Left renal pelvis (tissue), 4 donors: ENCODE data around the gene FGFR2. TPM values are rescaled to one million over a fixed set of nuclear protein-coding genes. Genes with fewer than 3 reads are reported as not detected.

Experiments used
- DNase-seq, 4 donors: peaks; one replicate each; pipeline ENCODE4 v3.0.0-alpha.2; 2013; ENCODE audit warnings: low read depth in 4 of 4, low spot score in 3 of 4
- polyA plus RNA-seq, 4 donors: library from polyadenylated mRNA; unstranded; fragments of 120-200 nt; gene quantifications; one replicate each; pipeline ENCODE4 v1.2.1, GENCODE V29; 2013; ENCODE audit not compliant: insufficient read length in 4 of 4

The FGFR2 gene
- polyA plus RNA-seq, 4 donors: 47.0 to 107 (median 104) TPM

DNA sequence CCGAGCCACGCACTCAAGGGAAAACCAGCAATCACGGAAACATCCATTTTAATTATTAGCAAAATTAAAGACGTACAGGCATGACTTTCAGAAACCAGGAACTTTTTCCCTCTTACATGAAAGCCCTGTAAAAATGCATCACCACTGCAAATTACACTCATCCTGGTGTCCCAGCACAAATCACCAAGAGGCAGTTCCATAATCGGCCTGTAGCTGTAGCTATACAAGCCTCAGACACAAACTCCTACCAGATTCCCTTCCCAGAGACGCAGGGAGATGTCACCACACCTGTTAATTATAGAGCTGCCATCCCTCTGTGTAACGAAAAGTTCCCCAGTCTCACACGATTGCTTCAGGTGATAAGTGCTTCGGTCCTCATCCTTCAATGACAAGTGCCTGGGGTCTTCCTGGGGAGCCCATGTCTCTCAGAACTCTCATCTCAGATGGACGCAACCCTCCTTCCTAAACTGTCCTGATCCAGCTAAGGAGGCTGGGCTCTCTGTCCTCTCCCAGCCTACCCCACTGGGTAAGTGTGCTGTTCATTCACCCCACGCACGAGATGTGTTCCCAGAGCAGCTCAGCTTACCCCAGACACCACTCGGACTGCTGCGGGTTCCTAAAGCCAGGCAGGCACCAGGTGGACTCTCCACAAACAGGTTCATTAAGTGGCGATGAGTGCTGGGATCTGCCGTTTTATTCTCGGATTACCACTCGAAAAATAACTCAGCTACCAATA lies 5.9 kb downstream of the FGFR2 start:
- DNase-seq: no peak

DNA sequence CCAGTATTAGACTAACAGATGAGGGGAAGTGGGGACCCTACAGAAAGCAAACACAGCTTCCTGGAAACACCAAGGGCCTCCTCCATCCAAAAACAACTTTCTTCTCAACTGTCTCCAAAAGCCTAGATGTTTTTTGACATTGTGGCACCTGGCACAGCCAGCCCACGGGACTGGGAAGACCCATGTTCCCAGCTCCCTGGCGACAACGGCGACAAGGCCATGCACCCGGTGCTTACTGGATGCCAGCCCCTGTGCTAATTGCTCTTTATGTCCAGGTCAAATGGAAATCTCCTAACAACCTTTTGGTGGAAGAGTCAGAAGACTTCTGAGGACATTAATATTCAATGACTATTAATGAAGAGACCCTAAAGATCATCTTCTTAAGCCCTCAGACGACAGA lies 7.1 kb downstream of the FGFR2 start:
- no peak for DNase-seq

DNA sequence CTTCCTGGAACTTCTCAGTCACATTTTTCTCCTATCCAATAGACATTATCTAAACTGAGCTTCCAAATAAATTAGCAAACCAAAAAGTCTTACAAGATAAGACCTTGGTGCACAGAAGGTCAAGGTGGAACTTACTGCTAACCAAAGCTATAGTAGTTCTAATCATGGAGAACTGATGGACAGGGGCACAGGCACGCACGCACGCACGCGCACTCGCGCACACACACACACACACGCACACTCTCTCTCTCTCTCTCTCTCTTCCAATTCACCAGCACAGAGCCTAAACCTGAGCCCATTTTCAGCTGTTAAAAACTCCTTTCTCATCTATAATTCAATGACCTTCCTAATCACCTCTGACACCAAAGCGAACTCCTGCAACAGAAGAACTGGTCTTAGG lies 7.5 kb downstream of the FGFR2 start:
- DNase-seq: no peak

DNA sequence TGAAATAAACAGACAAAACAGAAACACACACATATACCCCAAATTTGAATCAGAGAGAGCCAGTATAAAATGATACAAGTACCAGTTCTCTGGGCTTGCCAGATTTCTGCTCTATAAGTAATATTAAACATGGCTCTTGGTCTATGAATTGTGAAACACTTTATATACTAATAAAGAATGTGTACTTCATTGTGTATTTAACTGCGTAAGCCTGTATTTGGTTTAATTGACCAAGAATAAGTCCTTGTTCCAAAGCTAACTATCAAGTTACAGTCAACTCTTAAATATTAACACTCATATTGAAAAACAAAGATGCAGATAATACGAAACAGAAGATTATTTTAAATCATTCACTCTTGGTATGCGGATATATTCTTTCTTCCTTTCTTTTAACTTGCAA lies 8.7 kb downstream of the FGFR2 start:
- no peak for DNase-seq

DNA sequence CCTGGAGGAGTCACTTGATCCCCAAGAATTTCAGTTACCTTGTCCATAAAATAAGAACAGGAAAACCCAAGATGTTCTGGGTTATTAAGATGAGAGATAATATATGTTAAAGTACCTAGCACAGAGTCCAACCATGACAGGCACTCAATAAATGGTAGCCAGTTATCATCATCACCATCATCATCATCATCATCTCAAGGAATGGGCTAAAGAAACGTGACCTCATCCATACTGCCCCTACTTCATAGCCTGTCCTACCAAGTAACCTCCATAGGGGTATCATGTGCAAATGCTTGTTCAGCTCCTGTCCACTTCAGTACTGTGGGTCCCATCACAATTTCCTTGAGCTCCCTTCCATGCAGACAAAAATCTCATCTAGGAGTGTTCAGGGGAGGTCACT lies 14.4 kb downstream of the FGFR2 start:
- DNase-seq: no peak

DNA sequence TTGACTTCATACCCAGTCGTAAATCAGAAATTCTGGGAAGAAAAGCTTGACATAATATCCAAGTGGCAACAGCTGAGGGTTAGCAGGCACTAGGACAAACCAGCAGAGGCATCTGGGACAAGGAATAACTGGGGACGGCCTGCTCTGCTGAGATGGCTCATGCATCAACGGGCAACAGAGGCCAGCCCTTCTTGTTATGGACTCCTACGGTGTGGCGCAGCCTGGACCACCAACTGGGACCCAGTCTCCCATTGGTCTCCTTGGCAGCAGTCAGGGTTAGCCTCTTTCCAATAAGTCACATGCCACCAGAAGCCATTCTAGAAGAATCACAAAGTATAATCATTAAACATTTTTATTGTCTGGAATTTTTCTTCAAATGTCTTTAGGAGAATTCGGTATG lies 15.0 kb downstream of the FGFR2 start:
- no peak for DNase-seq

DNA sequence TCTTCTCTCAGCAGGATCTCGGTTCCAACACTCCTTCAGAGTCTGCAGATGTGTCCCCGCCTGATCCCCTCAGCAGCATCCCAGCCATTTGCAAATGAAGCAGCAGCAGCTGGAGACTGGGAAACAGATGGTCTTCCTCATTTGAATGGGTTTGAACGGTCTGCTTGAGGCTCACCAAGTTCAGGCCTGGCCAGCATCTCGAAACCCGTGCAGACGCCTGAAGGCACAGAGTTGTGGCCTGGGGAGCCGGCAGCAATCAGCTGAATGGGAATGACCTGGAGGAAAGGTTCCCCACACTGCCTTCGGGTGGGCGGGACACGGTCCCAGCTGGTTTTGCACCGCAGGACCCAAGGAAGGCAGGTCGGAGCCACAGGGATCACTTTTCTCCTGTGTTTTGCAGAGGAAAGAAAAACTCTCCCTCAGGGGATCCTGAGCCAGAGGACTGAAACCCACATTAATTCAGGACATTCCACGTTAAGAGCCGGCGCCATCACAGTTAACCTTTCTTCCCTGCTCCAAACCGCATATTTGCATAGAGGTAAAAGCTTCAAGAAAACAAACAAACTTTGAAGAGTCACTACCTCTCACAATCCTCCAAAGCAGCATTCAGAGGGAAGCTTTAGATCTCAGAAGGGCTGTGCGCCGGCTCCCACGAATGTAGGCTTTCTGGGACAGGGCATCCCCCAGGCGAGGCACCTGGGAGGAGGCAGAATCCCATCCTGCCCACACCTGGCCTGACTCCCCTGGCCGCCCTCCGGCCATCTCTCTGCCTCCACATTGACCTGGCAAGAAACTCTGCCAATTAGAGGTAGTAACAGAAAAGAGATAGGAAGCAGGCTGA lies 17.7 kb downstream of the FGFR2 start:
- peak in 1 of 4 donors; percentile 59 for DNase-seq

DNA sequence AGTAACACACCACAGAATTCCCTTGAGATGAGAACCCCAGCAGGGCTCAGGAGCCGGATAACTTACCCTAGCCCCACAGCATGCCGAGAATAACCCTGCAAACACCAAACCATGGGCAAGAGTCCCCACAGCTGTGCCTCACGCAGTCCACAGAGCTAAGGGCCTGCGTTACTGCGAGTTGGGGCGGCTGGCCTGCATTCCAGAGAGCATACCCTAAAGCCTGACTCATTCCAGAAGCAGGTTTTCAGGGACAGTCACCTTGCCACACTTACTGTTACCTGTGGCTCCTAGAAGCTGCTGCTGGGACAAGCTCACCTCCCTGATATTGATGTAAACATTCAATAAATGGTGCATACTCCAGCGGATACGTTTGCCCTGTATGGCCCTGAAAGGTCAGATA lies 18.6 kb downstream of the FGFR2 start:
- no peak for DNase-seq

DNA sequence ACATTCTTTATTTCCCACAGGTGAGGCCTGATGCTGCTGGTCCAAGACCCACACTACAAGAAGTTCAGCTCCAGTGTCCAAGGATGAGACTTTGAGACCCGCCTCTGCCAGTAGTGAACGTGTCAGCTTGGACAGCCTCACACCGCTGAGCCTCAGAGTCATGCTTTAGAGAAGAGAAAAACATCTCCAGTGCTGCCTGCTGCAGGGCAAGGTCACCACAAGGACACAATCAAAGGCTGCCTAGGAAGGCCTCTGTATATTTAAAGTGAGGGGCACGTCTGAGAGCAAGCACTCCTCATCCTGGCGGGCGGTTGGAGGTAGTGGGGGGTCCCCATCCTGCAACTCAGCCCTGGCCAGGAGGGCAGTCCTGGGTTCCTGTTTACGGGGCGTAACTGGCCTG lies 19.3 kb downstream of the FGFR2 start:
- no peak for DNase-seq

DNA sequence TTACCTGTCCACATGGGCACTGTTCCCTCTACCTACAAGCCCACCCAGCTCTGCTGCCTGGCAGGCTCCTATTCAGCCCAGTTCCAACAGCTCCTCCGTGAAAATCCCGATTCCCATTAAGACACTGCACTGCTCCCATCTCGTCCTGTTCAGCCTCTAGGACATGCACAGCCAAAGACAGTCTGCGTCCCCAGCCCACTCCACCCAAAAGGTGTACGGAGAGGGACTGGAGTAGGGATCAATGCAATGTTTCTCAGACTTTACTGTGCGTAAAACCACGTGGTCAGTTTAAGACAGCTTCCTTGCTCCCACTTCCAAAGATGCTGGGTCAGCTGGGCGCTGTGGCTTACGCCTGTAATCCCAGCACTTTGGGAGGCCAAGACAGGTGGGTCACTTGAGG lies 19.9 kb downstream of the FGFR2 start:
- DNase-seq: no peak

DNA sequence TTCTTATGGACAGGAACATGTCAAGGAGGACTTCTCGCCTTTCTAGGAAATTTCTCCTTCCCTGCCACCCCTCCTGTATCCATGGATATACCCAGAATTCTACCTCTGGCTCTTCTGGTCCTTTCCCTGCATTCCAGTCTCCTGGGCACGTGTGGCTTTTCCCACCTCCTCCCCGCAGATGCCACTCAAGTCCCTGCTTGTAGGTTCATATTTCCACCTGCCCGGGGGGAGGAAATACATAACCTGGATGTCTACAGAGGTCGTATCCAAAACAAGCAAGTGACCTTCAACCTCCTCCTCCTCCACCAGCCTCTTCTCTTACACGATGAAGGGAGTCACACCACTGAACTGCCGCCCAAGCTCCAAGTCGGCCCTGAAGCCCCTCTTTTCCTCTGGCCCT lies 20.7 kb downstream of the FGFR2 start:
- no peak for DNase-seq

DNA sequence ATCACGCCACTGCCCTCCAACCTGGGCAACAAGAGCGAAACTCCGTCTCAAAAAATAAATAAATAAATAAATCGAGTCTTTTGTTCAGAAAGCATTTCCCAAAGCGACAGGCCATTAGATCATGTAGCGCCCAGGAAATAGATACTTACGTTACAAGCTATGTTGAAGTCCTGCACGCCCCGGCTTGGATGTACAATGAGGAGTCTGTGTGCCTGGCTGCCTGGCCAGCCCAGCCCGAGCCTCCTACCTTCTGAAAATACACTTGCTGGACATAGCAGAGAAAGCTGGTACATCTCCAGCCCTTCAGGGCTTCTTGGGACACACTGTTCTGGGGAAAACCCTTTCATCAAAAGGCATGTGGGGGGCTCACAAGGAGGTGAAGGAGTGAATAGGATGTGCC lies 22.1 kb downstream of the FGFR2 start:
- no peak for DNase-seq

DNA sequence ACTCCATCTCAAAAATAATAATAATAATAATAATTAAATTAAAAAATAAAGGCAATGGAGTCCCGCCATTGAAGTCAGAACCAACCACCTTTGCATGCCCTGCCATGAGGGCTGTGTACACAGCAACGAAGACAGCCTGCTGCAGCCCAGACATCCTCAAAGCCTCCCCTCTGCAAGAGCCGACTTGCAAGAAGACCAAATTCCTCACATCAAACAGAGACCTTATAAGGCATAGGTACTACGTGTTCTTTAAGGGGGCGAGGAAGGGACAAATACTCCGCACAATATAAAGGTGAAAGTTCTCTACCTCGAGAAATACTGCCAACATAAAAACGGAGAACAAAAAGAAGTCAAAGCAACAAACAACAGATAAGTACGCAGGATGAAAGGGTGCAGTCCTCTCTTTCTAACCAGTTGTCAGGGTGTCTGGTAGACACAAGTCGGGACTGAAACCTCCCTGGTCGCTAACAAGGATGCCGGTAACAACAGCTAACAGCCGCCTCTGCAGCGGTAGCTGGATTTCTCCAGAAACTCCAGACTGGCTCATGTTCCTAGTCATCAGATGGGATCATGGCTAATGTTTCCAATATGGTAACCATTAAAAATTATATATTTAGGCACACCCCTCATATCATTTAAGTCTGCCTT lies 23.6 kb downstream of the FGFR2 start:
- no peak for DNase-seq

DNA sequence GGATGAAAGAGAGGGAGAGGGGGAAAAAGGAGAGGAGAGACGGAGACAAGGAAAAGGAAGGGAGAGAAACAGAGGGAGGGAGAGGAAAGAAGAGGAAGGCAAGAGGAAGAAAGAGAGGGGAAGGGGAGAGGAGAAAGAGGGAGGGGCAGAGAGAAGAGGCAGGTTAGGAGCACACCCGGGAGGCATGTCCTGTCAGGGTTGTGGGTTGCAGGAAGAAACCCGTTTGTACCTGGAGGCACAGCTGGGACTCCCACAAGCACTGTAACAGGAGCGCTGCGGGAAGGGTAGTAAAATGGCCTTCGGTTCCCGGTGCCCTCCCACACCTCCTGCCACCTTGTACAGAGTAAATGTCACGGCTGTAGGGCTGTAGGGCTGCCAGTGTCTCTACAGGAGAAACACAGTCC lies 24.7 kb downstream of the FGFR2 start:
- DNase-seq: no peak

DNA sequence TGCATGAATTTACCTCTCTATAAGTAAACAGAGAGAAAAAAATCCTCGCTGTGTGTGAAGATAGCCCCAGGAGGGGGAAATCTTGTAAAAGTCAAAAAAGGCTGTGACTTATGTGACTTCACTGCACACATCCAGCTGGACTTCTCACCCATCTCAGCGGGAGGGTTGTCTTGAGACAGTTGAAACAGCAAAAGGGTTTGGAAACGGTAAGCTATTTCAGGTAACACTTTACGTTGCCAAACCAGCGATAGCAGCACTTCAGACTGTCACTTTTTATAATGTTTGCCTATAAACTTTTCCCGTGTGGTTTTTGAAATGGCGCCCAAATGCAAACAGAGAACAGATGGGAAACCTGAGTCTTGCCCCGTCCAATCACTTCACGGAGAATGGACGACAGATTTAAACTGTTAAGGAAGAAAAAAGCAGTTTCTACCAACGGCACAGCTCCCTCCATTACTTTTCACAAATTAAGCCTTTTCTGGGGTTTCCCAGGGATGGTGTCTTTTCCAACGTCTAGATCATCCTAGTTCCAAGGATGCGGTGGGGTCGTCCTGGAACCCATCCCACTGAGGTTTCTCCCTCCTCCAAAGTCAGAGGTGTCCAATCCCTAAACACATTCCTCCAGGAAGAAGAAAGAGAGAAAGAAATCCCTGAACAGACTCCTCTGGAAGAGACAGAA lies 25.2 kb downstream of the FGFR2 start:
- DNase-seq: no peak

DNA sequence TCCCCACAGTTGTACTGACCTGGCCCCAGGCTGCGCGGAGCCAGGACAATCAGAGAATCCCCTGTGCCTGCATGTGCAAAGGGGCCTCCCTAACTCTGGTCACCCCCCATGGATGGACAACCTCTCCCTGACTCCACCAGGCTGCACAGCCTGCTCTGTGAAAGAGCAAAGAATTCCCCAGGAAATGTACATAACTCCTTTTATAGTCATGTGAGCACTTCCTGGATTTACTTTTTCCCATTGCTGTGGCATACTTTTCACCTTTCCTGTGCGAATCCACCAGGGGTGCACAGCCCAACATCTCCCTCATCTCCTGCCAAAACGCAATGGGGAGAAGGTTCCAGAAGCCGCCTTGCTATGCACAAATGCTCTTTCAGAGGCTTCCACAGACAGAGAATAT lies 27.9 kb downstream of the FGFR2 start:
- no peak for DNase-seq

DNA sequence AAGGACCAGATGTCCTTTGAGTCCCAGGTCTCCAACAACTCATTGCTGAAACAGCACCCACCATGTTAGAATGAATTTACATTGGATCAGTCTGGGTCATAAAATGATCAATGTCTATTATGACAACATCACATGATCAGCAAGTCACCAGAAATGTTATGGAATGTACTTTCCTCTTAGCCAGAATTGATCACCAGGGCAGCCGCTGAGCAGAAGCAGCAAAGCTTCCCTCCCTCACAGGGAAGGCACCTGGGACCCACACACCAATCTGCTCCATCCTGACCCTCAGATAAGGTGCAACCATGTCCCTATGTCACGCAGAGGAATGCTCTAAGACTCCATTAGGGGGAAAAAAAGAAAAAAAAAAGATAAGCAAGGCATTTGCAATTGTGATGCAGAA lies 30.0 kb downstream of the FGFR2 start:
- DNase-seq: no peak

DNA sequence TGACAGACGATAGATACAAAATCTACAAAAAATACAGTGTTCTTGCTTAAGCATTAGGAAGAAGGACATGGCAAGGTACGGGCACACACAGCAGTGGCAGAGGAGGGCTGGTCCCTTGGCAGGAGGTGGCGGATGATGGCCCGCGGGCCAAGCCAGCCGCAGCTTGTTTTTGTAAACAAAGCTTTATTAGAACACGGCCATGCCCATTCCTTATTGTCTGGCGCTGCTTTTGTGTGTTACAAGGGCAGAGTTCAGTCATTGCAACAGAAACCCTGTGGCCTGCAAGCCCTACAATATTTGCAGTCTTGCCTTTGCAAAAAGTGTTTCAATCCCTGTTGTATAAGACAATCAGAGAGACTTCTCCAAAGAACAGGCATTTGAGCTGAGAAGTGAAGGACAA lies 30.7 kb downstream of the FGFR2 start:
- no peak for DNase-seq

DNA sequence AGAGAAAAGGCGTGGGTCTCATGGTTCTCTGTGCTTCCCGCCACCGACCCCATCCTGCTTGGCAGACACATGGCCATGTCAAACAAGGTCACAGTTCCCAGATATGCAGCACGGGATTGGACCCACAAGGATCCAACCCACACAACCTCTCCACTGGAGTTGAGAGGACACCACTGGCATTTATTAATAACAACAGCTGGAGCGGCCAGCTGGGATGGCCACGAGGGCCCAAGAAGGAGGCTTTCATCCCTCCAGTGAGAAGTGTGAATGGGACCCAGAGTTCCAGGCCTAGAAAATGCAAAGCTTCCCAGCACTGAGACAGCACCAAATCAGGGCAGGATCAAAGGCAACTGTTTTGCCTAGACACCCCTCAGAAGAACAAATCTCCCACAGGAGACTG lies 31.5 kb downstream of the FGFR2 start:
- no peak for DNase-seq

DNA sequence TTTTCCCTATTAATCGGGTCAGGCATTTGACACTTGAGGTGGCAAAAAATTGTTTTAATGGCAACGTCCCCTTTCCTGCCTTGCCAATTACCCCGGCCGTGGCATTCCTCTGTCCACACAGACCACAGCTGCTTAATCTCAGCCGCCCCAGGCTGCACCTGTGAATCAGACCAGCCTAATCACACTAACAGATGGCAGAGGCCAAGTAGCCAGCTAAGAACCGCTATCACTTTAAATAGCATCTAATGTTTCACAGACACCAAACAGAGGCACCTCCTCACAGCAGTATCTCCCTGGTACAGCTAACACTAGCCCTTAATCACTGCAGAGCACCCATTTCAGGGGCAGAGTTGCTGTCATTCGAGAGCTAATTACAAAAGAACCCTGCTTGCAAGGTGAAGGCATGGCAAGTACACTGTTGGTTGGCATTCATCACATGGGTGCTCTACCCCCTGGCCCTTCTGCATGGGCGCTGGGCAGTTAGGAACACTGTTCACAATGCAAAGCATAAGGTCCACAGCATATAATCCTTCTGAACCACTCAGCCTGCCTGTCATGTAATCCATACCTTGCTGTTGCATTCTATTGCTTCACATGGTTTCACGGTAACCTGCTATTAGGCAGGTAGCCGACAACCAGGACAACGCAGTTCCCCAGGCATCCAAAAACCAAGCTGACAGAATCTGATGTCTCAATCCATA lies 38.8 kb downstream of the FGFR2 start:
- DNase-seq: no peak

DNA sequence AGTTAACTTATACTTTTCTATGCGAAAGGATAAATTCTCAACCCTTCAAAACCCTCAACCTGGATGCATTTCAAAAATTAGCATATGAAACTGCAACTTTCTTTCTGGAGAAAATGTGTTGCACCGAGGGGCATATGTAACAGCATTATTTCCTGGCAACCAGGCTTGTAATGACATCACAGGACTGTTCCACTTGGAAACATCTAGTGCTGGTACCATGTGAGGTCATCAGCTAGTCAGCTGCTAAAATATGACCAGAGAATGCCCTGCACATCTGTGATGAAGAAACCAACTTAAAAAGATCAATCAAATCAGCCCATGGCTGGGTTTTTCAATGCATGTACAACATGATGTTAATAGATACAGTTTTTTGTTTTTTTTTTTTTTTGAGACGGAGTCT lies 40.0 kb downstream of the FGFR2 start:
- no peak for DNase-seq
